Dedifferentiated amniotic fluid mesenchymal stem cell (primary cell): Measurements from ENCODE around the gene CDO1.
"Not testable (repeated sequence)": the region's sequence is repeated elsewhere in the genome, so short reads cannot be mapped to it uniquely, and the experiment has no call there.

Source experiments
- DNase-seq: peaks from one replicate; pipeline ENCODE4 v3.0.0-alpha.2; 2016; ENCODE audit errors: extremely low spot score

Gene CDO1

DNA sequence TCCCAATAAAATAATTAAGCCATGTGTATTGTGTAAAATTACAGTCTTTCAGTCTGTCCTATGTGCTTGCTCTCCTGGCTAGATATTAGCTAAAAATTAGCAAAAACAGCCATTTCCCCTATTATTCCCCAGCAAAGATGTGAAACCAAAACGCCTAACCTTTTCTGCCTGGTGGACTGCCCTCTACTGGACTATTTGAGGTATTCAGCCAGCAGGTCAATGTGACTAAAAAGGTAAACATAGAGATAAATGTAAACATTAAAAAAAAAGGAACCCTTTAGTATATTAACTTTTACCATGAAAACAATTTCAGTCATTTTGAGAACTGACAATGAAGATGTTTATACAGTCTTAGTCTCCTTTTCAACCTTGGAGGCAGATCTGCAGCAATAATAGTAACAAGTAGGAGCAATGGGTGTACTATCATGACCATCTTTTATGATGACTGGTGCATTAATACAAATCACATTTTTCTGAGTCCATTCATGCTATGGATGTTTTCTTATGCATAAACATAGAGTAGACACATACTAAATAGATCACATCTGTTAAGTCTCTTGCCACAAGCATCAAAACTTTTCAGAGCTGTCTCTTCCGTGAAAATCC lies 14.8 kb upstream of the CDO1 start:
- DNase-seq: peak; percentile 40

DNA sequence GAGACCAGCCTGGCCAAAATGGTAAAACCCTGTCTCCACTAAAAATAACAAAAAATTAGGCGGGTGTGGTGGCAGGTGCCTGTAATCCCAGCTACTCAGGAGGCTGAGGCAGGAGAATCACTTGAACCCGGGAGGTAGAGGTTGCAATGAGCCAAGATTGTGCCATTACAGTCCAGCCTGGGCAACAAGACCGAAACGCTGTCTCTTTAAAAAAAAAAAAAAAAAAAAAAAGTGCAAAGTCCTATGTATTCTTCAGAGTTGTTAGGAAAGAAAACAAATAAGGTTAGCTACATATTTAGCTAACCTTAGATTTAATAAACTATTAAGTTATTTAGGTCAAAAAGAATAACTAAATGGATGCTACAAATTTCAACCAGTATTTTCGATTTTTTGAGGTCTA lies 13.5 kb upstream of the CDO1 start:
- no peak for DNase-seq

DNA sequence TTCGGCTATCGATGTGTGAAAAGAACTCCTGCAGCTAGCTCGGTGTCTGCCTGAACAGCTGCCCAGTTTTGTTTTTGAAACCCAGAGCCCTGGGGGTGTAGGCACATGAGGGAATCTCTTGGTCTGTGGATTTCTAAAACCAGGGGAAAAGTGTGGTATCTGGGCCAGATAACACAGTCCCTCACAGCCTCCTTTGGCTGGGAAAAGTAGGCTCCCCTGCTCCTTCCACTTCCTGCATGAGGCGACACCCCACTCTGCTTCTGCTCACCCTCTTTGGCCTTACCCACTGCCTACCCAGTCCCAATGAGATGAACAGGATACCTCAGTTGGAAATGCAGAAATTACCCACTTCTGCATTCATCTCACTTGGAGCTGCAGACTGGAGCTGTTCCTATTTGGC lies 9.5 kb upstream of the CDO1 start:
- no peak for DNase-seq

DNA sequence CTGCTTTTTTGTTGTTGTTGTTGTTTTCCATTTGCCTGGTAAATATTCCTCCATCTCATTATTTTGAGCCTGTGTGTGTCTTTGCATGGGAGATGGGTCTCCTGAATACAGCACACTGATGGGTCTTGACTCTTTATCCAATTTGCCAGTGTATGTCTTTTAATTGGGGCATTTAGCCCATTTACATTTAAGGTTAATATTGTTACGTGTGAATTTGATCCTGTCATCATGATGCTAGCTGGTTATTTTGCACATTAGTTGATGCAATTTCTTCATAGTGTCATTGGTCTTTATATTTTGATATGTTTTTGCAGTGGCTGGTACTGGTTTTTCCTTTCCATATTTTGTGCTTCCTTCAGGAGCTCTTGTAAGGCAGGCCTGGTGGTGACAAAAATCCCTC lies 8.5 kb upstream of the CDO1 start:
- not testable (repeated sequence) for DNase-seq

DNA sequence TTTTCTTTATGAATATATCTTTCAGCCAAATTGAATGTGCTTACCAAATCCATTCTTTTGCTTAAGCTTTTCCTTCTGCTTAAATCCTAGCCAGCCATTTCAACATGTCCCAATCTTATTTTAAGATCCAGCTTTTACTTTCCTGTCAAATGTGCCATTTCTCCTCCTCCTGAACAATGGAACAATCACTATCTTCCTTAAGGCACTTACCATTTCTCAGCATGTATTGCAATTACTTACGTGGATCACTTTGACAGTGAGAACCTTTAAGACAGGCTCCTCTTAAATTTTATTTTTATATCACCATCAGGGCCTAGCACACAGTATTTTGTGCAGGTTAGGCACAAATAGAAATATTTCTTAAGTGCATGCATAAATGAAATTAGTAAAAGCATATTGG lies 4.4 kb upstream of the CDO1 start:
- no peak for DNase-seq

DNA sequence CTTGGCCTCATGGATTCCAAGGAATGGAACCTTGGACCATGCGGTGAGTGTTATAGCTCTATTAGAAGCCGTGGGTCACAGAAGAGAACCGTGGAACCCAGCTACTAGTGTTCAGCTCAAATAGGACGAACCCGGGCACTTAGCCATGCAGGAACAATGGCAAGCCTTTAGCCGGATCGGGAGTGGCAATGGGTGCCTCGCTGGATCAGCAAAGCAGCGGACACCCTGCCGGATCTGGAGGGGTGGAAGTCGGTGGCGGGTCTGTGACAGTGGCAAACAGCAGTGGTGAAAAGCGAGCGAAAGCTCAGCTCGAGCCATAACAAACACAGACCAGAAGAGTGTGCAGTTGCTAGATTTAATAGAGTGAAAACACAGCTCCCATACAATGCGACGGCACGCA lies 2.4 kb upstream of the CDO1 start:
- DNase-seq: no peak

DNA sequence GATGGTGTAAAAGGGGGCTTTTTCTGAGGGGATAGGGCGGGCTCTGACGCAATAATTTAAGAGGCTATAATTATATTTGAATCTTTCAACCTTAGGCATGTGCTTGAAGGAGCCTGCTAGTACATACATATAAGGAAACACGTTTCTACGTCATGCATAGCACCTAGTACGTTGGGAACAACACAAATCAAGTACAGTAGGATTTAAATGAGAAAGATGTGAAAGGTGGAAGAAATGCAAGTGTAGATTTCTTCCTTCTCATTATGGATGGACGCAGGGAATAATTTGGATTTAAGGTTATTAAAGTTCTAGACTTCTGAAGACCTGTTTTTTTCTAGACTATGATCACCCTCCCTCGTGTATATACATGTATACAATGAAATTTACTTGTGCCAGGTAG lies 927 bp upstream of the CDO1 start:
- no peak for DNase-seq

DNA sequence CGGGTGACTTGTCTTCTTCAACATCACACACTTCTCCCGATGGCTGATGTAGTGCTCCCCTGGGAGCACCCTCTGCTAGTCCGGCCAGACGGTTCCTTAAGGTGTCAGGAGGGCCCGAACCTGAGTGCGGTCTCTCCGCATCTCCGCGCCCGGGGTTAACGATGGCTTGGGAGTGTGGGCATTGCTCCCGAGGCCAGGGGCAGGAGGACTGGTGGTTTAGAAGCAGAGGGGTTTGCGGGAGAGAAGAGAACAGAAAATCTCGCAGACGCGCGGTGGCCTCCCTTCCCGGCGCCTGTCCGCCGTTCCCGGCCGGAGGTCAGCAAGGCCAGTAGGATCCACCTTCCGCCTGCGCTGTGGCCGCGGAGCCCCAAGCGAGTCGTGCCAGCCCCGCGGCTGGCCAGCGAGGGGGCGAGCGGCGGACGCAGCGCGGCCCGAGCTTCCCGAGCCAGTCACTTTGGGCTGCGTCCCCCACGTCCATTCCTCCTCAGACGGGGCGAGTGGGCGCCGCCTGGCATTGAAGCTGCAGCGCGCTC lies 700 bp downstream of the CDO1 start:
- no peak for DNase-seq

DNA sequence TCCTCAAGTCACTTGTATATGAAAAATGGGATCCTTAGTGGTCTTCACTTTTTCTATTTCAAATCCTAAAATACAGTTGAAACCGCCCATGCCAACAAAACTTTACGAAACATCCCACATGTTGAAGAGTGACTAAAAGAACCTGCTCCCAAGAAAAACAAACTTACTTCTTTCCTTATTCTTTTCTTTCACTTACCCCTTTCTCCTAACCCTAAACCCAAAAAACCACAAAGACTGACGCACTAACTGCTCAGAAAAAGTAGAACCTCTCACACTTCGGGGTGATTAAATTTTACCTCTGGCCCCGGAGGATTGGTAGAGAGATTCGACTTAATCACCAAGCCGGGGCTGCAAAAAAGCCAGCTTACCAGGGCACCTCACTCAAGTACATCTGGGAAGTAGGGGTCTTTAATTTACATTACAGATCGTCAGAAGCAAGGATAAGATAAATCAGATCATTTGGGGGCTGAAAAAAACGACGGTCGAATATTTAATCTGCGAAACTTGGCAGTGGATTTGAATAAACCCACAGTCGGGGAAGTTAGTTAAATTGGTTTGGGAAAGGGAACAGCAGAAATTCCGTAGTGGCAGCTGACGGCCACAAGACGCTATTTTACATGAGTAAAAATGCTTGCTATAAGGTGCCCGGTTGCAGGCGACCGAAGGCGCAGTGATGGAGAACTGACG lies 1.3 kb downstream of the CDO1 start:
- no peak for DNase-seq

DNA sequence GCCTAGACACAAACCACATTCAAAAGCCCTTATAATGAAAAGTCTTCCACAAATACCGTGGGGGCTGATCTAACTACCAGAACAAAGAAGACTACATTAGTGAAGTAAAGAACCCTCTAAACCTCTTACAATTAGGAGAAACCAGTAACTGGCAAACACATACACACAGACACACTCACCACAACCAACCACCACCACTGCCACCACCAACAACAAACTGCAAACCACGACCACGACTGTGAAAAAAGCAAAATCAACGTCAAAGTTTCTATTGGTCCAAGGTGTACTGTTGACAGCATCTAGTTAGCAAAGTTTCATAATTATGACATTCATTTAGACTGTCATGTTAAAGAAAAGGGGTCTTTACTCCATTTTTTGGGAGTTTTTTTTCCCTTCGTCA lies 2.7 kb downstream of the CDO1 start:
- DNase-seq: no peak

DNA sequence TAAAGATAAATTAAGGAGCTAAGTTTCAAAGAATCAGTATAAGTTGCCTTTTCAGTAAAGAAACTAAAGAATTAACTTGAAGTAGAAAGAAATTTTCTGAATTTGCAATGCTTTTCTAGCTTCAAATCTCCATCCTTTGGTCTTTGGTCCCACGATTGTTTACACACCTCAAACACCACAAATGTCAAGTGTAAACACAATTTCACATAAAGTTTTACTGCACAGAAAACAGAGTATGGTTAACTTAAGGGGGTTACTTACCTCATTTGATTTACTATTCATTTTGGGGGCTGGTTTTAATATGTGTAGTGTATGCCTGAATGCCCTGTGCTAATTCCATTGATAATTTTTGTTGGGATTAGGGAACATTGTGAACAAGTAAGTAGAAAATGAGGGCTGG lies 4.1 kb downstream of the CDO1 start:
- DNase-seq: no peak

DNA sequence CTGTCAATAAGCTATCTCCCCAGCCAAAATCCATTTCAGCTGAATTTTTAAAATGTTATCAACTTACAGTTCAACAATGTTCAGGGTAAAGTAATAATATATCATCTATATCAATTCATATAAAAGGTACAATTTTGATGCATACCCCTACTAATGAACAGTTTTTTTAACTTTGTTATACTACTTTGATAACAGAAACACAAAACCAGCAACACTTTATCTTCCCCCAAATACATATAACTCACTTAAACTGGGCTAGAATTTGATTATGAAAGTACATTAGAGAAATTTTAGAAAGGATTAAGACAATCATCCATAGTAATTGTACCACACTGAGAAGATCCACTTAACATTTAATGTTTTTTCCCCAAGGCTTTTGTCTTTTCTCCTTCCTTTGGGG lies 5.1 kb downstream of the CDO1 start:
- no peak for DNase-seq

DNA sequence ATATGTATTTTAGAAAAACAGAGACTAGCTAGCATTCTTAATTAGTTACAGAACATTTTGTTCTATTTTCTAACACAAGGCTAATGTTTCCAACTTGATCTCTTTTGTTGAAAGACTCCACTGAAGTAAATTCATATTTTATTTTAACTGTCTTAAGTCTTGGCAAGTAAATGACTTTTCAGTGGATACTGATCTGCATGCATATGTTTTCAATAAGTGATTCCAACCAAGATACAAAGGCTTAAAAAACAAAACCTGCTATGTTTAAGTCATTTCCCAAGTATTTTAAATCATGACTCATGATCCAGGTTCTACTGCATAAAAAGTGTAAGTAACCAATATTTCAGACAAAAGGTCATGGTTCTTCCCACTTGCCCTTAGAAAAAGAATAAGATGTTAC lies 5.7 kb downstream of the CDO1 start:
- peak; percentile 87 for DNase-seq

DNA sequence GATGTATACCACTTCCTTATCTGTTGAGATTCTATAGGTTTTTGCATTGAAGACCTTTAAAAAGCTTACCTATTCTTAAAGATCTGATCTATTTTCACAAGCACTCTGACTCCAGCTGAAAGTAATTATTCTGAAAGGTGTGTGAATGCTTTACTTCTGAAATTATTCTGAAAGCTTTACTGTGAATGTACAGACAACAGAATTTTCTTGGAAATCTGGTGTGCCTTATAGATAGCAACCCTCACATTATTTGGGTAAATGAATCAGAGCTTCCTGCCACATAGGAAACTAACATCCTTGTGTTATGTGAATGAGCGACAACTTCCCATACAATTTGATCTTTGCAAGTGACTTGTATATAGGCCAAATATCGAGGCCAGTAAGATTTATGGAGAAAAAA lies 6.5 kb downstream of the CDO1 start:
- no peak for DNase-seq

DNA sequence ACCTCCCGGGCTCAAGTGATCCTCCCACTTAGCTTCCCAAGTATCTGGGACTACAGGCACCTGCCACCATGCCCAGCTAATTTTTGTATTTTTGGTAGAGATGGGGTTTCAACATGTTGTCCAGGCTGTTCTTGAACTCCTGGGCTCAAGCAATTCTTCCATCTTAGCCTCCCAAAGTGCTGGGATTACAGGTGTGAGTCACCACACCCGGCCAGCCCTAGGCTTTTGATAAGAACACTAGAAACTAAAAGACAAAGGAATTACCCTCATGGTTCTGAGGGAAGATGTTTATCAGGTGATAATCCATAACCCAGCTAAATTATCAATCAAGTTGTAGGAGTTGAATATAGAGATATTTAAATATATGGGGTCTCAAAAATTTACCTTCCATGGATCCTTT lies 8.4 kb downstream of the CDO1 start:
- DNase-seq: not testable (repeated sequence)

DNA sequence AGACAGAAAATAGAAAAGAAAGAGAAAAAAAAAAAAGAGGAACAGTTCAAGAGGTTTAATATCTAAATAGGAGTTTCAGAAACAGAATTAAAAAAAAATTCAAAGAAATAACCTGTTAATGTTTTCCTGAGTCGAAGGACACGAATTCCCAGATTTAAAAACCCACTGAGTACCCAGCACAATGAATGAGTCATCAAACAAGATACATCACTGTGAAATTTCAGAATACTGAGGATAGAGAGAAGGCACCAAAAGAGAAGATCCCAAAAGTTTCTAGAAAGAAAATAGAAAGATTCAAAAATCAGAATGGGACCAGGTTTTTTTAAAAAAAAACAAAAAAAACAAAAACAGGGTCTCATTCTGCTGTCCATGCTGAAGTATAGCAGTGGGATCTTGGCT lies 8.8 kb downstream of the CDO1 start:
- DNase-seq: no peak

DNA sequence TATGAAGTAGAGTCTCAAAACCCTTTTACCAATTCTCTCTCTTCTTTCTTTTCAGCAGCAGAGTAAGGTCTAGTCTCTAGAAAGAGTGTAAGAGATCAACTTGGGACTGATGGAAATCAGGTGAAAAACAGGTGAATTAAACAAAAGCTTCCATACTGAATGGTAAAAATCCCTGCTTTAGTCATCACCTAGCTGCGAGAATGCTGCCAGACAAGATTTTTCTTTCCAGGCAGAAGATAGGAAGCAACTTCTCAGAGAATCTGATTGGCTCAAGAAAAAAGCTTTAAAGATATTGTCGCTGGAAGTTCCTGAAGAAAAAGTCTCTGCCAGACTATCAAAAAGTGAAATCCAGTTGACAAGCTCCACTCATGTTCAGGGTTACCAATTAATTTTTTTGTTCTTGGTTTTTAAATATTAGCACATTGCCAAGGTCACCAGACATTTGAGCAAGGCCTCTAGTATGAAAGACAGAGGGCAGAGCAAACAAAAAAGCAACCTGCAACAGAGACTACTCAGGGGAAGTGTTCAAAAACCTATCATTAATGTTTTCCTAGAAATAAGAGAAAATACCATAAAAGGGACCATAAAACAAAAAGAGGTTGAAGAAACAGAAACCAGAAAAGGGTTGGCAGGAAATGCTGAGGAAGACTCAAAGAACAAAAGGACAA lies 9.3 kb downstream of the CDO1 start:
- no peak for DNase-seq

DNA sequence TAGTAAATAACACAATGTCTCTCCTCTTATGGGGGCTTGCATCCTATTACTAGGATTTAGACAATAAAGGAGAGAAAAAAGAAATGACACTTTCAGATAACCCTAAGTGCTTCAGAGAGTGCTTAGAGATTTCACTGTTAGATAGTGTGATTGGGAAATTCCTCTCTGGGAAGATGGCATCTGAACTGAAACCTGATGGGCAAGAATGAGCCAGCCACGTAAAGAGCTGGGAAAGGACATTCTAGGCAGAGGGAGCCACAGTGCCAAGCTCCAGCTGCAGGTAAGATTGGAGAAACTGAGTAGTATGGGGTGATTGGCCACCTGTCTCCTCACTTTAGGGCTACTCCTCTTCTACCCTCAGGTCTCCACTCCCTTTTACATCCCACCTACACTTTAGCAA lies 14.5 kb downstream of the CDO1 start:
- no peak for DNase-seq

DNA sequence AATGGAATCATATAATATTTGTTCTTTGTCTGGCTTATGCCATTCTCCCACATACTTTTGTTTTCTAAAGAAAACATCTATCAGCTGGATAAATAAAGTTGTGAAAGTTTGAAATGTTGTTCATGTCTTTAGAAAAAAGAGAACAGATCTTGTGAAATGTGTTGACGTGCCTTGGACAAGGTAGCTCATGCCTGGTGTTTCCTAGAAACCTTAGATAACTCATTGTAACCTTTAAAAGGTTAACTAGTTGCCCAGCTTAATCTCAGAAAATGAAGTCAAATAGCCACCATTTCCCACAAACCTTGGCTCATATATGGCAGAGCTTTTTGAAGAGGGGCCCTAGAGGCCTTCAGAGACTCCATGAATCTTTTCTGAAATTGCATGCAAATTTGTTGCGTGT lies 15.3 kb downstream of the CDO1 start:
- no peak for DNase-seq

DNA sequence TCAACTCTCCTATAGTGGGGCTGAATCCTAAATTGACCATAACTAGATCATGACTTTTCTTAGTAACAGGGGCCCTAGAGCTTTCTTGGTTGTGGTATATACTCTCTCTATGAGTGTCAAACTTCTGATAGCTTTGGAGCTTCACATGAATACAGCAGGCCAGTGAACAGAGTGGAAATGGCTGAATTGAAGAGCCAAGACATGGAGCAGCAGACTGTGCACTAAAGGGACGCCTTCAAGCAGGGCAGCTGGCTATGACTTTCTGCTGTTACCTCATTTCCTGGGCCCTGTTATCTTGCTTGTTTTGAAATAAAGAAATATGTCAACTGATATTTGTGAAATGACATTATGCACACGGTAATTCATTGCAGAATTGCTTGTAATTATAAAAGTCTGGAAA lies 16.4 kb downstream of the CDO1 start:
- no peak for DNase-seq

DNA sequence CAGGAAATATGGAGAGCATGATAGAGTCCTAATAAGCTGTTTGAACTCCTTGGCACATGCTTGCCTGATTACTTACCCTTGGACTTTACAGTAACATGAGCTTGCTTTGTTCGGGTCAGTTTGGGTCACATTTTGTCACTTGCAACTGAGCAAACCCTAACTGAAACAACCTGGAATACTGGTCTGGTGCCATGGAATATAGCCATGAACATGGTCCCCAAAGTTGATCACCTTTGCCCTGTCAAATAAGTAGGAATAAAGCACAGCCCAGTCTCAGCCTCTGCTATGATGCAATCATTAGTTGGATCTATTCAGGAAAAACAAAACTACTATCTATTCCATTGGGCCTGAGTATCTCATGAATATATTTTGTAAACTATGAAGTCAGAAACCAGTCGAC lies 18.2 kb downstream of the CDO1 start:
- no peak for DNase-seq

DNA sequence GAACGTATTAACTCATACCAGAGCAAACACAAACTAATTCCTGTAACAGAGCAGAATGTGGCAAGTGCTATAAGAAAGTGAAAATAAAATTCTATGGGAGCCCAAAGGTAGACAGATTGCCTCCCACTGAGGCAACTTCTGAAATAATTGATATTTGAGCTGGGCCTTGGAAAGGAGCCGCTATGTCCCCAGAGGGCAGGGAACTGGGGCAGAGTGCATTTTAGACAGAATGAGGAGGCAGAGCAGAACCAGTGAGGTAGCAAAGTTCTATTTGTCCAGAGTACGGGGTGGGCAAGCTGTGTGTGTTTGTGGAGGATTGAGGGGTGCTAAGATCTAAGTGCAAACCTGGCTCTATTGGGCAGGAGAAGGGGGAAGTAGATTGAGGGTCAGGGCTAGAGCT lies 19.8 kb downstream of the CDO1 start:
- no peak for DNase-seq

DNA sequence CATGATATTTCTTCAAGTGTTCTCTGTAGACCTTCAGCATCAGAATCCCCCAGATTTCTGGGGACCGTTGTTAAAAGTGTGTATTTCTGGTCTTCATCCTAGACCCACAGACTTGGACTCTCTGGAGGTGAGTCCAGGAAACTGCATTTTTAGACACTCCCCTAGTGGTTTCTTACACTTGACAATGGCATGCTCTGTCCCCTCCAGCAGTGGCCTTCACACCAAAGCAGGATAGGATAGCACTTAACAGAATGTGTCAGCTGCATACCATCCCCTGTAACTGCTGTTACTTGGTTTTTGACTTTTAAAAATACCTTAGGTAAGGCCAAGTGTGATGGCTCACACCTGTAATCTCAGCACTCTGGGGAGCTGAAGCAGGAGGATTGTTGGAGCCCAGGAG lies 20.8 kb downstream of the CDO1 start:
- DNase-seq: no peak
